COR-L47 (cell line): Measurements from ENCODE around the gene ADAMTS9.

ENCODE experiments used
- DNase-seq: peaks from one replicate; lab custom pipeline; 2025; lab: John Stamatoyannopoulos, UW

Gene ADAMTS9

DNA sequence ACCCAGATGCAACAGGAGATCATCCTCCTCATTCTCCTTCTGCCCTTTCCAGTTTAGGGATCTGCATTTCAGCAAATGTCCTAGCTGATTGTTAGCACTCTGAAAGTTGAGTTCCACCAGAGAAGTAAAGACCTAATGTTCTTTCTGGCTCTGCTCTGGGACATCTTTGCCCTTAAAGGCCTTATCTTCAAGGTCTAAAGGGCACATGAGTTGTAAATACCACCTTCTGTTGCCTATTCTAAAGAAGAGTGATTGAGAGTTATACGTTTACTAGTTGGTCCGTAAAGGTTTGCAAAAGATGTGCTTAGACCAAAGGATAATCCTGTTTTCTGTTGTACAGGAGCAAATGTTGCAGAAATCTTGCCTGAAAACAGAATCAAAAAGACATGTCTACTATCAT lies 151.6 kb downstream of the ADAMTS9 start:
- DNase-seq = no peak

DNA sequence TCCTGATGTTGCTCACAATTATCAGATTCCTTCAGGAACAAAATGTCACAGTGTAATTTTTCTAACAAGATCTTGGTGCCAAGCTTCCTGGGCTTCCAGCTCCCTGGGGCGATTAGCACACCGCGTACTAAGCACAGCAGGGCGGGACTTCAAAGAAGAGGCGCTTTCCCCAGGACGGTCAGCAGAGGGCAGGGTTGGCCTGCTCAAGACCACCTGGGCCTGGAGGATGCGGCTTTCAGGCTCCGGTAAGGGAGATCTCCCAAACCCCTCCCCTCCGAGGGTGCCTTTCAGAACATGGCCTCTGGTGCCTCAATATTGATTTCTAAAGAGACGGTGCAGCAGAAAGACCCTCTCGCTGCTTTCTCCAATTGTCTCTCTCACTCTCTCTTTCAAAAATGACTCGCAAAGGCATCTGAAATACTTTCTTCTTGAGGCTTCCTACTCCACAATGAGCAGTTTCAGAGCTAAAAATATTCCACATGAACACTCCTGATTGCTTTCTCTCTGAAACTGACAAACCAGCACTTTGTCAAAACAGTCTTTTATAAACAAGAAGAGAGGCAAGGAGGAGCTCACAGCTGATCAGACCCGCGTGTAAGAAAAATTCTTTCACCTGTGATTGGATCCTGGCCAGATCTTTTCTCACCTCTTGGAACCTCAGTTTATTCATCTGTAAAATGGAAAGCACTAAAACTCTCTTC lies 154.0 kb downstream of the ADAMTS9 start:
- peak; percentile 81 for DNase-seq

DNA sequence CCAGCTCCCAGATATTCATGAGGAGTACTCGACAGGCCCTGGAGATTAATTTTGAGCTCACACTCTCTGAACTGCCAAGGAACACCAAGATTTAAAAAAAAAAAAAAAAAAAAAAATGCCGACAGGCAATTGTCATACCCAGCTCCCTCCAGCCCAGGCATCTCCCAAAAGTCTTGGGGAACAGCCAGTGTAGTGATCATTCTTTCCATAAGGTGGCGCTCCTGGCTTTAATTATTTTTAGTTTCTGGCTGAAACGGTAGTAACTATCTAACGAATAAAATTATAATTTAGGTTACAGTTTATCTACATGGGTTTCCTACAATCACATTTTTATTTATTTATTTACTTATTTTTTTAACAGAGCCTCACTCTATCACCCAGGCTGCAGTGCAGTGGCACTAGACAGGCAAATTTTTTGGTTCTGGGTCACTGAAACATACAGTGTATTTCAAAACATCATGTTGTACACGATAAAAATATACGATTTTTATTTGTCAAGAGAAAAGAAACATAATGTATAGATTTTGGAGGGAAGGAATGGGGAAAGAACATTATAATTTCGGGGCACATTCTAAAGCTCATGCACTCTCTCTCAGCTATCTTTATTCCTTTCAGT lies 157.3 kb downstream of the ADAMTS9 start:
- peak; percentile 0 for DNase-seq

DNA sequence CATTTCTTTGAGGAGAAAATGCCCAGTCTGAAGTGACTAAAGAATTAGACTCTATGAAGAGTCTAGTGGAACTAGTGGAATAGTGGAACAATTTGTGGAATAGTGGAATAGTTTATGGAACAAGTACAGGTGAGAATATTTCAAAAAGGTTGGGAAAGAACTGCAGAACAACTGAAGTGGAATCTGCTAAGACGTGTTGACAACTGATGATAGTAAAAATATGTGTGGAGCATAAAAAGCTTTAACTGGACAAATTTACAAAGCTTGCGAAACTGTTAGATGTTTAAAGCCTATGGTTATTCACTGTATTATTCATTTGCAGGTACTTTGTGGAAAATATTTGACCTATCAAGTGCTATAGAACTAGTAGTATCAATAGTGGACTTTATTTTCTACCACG lies 164.5 kb downstream of the ADAMTS9 start:
- no peak for DNase-seq

DNA sequence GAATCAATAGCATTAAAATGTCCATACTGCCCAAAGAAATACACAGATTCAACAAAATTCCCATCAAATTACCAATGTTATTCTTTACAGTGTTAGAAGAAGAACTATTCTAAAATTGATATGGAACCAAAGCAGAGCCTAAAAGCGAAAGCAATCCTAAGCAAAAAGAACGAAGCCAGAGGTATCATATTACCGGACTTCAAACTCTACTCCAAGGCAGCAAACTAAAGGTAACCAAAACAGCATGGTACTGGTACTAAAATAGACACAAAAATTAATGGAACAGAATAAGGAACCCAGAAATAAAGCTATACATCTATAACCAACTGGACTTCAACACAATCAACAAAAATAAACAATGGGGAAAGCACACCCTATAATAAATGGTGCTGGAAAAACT lies 167.5 kb downstream of the ADAMTS9 start:
- DNase-seq = no peak

DNA sequence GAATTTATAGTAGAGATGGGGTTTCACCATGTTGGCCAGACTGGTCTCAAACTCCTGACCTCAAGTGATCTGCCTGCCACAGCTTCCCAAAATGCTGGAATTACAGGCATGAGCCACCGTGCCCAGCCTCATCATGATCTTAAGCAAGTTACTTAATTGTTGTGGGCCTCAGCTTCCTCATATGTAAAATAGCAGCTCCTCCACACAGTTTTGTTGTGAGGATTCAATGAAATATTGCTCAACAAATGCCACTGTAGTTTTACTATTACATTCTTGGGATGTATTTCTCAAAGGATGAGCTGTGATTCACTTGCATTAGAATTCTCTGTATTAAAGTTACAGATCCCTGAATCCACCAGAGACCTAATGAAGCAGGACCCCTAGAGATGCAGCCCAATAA lies 168.8 kb downstream of the ADAMTS9 start:
- DNase-seq = no peak

DNA sequence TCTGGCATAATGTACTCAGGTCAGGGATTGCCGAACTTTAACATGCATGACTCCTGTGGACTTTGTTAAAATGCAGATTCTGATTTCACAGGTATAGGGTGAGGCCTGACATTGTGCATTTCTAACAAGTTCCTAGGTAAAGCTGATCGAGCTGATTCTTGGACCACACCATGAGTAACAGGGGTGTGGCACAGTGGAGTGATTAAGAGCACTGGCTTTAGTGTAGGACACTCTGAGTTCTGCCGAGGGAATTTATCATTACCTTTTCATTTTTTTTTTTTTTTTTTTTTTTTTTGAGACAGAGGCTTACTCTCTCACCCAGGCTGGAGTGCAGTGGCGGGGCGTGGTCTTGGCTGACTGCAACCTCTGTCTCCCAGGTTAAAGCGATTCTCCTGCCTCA lies 169.3 kb downstream of the ADAMTS9 start:
- DNase-seq = no peak

DNA sequence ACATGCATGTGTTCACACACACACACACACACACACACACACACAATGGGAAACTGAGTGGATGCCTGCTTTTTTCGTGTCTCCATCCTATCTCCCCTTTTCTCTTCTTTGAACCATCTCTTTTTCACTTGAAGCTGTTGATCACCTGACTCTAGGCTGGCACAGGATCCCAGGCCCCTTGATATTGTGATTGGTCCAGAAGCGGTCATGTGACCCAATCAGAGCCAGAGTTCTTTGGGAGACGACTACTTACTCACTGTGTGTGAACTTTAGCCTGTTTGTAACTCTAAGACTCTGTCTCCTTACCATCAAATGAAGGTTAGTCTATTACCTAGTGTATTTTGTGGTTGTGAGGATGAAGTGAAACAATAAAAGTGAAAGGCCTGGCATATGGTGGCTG lies 172.9 kb downstream of the ADAMTS9 start:
- DNase-seq = no peak

DNA sequence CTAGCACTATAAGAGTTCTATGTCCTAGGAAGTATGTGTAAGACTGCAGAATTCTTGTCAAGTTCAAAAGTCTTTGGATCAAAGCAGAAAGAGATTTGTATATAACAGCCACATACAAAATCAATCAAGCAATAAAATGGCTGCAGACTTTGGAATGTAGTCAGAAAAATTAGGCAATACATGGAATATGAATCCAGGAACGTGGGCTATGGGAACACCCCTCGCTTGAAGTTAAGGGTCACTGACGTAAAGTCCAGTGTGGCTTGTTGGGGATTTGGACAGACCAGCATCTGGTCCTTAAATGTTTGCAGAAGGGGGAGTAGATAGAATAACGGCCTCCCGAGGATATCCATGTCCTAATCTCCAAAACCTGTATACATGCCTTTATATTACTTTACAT lies 178.6 kb downstream of the ADAMTS9 start:
- no peak for DNase-seq

DNA sequence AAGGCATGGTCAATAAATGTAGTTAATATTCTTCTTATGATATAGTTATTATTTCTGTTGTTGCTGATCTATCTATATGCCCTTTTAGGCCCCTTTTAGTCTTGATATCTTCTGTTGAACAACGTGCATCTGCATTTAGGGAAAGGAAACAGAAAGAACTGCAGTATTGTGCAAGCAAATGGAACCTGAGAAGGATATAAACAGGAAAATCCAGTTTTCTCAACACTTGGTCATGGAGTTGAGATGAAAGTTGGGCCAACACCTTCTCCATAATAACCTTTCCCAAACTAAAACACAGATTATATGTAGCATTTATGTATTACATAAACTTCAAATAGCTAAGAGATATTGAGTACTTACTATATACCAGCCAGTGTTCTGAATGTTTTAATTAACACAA lies 179.7 kb downstream of the ADAMTS9 start:
- no peak for DNase-seq

DNA sequence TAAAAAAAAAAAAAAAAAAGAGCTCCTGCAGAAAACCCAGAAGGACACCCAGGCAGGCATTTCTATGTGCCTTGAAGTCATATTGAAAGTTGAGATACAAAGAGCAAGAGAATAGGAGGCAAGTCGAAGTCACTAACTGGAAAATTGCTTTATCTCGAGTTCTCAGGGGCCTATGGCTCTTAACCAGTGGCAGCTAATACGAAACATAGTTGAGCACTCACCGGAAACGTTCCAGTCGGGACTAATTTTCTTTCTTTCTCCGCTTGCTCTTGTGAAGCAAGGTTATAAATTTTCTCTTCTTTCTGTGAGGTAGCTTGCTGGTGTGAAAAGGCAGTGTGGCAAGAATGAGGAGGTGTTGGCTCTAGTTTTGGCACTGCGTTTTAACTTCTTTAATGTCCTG lies 181.5 kb downstream of the ADAMTS9 start:
- DNase-seq = no peak

DNA sequence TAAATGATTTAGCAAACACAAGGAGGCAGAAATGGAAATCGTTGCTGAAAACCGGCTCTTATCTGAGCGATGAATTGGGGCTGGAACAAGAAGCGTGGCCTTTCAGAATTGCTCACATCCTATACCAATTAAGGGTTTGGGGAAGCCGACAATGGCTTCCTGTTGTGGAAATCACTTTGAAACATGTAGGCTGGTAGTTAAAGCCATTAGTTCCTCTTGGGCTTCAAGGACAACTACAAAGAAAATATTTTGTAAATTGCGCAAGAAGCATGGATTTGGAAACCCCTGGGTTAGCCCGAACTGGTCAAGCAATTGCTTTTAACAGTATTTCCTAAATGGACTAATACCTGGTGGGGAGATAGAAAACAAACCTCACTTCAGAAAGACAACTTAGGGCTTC lies 182.4 kb downstream of the ADAMTS9 start:
- DNase-seq = no peak

DNA sequence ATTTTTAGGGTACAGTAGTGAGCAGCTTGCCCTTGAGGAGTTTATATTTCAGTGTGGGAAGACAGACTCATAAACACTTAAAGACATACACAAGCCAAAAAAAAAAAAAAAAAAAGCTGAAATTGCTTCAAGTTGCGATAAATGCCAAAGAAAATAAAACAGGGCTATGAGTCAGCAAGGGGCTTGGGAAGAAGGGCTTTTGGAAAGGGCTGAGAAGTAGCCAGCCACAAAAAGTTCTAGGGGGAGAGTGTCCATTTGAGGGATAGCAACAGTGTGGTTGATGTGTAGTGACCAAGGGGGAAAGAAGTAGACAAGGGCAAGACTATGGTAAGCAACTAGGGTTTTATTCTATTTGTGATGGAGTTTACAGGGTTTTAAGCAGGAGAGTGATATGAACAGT lies 185.5 kb downstream of the ADAMTS9 start:
- DNase-seq = no peak

DNA sequence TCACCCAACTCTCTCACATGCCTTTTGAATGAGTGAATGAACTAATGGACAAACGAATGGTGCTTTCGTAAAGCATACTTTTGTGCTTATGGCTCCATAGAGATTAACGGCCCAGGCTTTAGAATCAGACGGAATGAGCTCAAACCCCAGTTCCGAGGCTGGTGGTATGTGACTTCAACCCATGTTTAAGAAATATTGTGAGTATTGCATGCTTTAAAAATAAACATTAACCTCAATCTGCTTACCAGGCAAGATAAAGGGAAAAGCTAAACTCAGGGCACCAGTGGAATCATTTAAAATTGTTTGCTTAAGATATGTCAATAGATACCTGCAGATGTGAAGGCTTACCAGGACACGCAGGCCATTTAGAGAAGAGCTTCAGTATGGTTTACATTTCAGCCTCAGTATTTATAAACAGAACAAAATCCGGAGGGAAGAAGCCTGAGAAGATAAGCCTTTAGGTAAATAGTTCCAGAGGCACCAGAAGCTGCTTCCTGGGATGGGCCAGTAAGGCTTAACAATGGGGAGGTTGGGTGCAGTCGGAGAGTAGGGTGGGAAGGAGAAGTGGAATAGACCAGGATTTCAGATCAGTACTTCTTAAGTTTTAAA lies 186.4 kb downstream of the ADAMTS9 start:
- no peak for DNase-seq

DNA sequence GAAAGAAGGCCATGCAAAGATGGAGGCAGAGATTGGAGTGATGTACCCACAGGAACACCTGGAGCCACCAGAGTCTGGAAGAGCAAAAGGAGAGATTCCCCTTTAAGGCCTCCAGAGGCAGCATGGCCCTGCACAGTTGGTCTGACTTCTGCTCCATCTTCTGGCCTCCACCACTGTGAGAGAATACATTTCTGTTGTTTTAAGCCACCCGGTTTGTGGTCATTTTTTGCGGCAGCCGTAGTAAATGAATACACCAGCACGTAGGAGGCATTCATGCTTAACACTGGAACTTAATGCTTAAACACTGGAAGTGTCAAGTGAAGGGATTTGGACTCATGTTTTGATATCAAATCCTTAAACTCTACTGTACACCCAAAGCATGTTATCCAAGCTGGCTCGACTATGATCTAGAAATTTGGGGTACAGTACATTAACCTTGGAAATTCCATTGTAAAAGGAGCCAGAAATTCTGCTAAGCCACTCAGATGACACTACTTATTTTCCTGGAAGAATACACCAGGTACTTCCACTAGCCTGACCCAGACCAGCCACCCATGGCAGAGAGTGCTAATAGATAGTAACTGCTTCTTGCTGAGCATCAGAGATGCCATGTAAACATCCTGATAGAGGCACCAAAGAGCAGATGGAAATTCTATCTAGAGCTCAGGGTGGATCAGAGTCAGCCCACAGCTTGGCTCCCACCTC lies 190.9 kb downstream of the ADAMTS9 start:
- DNase-seq = no peak

DNA sequence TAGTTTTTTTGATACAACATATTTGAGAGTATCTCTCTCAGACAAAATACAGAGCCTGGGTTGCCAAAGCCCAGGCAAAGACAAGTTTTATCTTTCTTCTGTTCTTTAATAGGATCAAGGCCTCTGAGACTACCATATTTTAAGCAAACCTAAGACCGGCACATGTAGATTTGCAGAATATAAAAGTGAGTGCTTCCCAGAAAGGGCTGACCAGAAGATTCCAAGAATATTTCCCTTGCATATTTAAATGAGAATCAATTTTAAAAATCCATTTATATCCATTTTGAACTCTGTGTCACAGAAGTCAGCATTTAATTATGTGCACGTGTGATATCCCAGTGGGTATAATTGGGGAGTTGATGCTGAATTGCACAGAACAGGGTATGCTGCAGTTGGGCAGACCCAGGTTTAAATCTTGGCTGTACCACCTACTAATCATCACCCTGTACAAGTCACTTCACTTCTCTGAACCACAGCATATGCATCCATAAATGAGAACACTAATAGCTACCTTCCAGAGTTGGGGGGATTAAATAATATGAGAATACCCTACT lies 191.9 kb downstream of the ADAMTS9 start:
- DNase-seq = no peak

DNA sequence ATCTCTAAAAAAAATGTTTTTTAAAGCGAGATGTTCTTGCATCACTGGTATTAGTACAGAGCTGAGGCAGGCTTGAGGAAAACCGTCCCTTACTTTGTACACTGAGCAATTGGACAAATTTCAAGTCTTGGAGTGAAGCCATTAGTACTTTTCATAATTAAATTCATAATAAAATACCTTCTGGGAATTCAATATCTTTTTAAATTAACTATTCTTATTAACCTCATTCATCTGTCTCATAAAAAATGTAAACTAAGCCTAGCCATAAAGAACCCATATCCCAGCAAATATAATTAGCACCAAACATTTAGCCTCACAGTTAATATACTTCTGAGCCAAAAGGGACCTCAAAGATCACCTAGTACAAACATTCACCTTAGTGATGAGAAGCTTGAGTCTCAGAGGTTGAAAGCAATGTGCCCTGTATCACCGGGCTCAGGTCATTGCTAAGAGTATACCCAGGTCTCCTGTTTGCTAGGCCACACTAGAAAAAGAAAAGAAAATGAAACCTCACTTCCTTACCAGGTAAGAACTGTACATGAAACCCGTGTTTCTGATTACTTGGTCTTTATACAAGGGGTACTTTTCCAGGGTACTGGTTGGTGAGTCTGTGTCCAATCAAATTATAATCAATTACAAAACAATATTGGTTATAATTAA lies 192.5 kb downstream of the ADAMTS9 start:
- no peak for DNase-seq

DNA sequence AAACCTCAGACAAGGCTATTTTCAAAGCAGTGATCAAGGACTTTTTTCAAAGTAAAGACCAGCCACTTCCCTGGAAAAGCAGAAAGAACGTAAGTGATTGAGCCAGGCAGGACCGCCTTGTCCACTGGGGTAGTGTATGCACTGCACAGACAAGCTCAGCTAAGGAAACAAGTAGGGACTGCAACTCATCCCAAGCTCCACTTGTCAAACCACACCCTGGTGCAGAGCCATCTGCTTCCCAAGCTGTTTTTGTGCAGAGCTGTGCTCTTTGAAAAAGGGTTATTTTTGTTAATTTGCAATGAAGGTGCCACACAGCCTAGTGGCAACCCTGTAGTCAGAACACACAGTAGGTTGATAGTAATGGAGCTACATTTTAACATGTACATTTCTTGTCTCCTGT lies 193.3 kb downstream of the ADAMTS9 start:
- DNase-seq = no peak

DNA sequence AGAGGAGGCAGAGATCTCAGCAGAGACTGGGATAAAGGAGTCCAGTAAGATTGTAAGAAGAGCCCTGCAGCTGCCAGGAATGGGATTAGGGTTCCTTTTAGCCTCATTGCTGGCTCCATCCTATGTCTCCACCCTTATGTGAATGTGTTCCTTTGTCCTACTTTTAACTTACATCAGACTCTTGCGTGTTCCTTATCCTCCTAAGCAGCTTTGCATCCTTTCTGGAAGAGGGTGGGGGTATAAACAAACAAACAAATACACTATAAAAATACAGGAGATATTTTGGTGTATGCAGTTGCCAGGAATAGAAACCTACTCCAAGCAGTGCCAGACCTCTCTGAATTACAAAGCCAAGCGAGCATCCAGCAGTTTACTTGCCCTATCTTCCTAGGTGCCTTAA lies 194.7 kb downstream of the ADAMTS9 start:
- DNase-seq = no peak

DNA sequence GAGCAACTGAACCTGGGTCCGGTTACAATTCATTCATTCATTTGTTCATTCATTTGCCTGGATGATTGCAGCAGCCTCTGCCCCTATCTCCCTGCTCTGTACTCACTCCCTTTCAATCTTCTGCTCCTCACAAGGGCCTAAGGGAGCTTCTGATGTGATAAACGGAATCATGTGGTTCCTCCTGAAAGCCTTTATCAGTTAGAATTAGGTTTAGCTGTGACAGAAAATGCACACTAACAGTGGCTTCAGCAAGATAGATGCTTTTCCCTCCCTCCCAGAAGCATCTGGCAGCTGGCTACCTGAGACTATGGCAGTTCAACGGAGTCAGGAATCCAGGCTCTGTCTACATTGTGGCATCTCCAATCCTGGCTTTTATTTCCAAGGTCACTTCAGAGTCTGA lies 196.0 kb downstream of the ADAMTS9 start:
- no peak for DNase-seq

DNA sequence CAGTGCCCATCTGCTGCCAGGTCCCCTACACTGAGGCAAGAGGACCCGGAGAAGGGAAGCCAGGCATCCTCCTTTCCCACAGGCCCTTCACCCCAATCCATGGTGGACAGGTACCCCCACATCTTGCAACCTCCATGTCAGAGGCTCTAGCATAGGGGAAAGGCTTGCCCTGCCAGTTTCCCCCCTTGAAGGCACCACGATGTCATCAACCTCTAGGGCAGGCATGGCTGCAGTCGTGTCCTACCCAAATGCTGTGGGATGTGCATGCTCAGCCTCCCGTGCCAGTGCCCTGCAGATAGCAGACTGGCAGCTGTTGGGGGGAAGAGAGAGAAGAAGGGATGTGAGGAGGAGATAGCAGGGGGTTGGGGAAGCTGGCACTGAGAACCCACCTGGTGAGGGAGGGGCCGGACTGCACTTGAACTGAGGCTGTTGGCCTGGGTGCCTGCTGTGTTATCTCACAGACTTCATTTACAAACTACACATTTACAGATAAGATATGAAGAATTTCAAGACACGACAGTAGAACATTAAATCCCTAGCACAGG lies 197.5 kb downstream of the ADAMTS9 start:
- DNase-seq = no peak
